Lung microvascular endothelial cell (primary cell): Measurements from ENCODE around the gene RNASE12. TPM values are rescaled to one million over a fixed set of nuclear protein-coding genes. Genes with fewer than 3 reads are reported as not detected.
A peak's percentile ranks its signal among the peaks of the same experiment; 100 is the strongest.
"Not testable (repeated sequence)": the region's sequence is repeated elsewhere in the genome, so short reads cannot be mapped to it uniquely, and the experiment has no call there.

Source experiments
- DNase-seq, 2 donors: peaks; one replicate each; pipeline versions ENCODE4 v3.0.0 to v3.0.0-alpha.2; 2010; ENCODE audit warnings: low read depth in 2 of 2
- total RNA-seq: library from RNA; depleted of rRNA; stranded (reverse); fragments of >200 nt; gene quantifications from 2 replicates; pipeline ENCODE4 v1.2.1, GENCODE V29; 2014

Gene RNASE12, protein sequence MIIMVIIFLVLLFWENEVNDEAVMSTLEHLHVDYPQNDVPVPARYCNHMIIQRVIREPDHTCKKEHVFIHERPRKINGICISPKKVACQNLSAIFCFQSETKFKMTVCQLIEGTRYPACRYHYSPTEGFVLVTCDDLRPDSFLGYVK
- not detected in 2 replicates for total RNA-seq

DNA sequence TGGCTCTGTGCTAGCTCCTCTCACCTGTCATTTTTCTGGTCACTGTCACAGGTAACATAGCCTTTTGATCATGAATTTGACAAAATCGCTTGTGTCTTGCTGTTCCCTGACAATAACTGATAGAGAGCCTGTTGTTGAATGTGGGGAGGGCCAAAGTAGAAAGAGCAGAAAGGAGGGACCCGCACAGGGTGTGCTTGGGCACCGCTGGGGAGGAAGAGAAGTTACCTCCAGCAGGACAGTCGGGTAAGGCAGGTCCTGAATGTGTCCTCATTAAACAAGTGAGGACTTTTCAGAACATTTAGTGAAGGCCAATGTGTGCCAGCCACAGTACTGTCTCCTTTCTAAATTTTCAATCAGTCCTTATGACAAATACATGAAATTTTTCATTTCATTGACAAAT, at the start of gene RNASE12:
TSS of gene RNASE12 (minus strand) at position 142 of the 400 bp plus-strand sequence. CDS start 653 bp downstream, outside the sequence.
- DNase-seq = no peak

GRCh38 chr14:20632831-20633691, 41.9 kb upstream of the RNASE12 start:
- DNase-seq = peak; percentile 28 to 62

DNA sequence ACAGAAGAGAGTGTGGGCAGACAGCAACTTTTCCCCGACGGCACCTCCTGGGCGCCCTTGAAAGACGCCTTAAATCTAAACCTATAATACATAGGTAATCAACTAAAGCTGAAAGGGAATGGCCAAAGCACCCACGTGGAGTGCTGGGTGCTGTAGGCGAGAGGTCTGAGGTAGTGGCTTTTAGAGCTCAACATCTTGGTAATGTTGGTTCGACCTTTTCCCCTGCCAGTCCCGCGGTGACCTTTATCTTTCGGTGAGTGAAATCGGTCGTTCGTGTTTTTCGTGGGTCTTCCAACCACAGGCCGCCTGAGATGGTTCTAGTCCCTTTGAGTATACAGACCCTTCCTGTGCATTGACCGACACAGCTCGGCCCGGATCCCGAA, 41.3 kb upstream of the RNASE12 start:
- DNase-seq = no peak

DNA sequence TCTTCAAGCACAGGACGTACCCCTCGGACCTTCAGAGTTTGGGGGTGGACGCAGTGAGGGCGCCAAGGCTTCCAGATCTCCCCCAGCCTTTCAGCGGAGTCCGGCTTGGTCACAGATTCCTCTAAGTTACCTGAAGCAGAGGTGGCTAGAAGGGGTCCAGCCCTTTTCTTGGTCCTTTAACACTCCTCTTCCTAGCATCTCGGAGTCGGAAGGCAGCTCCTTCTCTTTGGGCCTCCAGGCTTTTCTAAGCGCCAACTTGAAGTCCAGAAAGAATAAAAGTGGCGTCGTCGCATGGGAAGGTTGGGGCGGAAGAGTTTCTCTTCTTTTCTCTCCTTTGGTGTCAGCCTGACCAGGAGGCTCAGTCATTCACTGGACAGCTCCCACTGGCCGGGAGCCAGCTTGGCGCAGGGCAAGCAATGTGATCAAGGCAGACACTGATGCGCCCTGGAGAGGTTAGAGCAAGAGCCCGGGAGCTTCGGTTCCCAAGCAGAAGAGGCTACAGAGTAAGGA, 40.8 kb upstream of the RNASE12 start:
- peak; percentile 66 to 73 for DNase-seq

- DNase-seq = peak; percentile 52 to 58
Measured at GRCh38 chr14:20631023-20631879, 40.1 kb upstream of the RNASE12 start.

- peak in 1 of 2 donors; percentile 20 for DNase-seq
Measured at GRCh38 chr14:20630340-20631022, 39.3 kb upstream of the RNASE12 start.

DNA sequence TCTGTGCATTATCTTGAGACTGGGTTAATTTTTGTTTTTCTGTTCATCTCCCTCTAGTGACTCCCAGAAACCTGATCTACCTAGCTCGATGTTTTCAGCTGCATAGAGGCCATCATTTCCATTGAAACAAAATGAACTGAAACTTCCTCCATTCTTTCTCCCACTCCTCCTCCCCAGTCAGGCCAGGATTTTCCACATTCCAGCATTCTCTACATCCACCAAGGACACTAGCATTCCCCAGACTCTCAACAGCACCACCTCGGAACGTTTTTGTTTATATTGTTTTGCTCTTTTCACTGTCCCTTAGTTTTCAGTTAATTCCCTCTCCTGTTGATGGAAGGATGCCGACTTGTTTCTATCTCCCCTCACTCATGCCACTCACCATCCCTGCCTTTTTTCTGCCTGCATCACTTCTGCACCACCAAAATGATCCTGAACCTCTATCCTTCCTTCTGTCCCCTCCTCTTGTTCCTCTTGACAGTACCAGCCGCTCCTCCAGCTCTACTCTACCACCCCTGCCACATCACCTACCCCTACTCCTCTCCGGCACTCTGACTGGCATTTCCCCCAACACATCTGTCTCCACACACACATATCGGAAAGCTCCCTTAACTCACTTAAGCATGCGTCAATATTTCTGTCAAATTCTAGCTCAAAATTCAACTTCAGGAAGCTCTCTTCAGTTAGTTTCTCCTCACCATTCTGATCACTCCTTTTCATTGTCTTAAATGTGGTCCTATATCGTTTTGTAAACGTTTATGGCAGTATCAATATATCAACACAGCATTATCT, 37.1 kb upstream of the RNASE12 start:
- no peak for DNase-seq

DNA sequence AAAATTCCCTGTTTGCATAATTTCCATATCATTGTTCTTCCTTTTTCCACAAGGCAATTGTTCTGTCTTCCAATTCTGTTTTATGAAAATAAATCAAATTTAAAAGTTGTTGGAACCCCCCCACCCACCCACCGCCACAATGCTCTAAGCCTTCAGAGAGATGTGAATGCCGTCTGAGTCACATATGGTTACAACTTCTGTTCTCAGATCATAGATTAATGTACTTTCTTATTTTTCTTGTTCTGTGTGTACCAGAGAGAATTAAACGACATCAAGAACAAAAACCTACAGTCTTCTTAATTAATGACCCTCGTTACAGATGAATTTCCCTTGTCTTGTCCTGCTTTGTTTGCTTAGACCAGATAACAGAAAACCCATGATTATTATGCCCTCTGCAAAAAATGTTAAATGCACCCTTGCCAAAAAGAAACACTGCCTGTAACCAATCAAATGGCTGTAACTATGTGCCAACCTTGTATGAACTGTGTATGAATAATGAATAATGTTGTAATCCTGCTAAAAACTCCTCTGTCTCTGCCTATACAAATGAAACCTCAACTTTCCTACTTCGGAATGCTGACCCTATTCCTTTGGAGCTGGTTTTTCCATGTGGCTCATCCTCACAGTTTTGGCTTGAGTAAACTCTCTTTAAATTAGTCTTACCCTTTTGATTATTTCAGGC, 36.3 kb upstream of the RNASE12 start:
- DNase-seq = no peak

DNA sequence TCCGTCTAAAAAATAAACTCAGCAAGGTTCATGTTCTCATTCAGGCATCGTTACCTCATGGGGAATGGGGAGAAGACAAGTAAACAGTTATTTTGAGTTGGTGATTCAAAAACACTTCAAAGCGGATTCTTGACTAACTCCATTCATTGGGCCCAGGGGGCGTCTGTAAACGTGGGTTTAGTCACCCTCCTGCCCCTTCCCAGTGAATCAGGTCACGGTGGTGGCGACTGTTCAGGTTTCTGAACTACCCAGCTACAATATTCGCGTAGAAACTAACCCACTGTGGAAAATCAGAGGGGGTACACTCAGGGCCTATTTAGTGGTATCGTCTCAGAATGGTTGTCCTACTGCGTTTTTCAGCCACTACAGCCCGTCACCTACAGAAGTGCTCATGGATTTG, 35.1 kb upstream of the RNASE12 start:
- DNase-seq = no peak

DNA sequence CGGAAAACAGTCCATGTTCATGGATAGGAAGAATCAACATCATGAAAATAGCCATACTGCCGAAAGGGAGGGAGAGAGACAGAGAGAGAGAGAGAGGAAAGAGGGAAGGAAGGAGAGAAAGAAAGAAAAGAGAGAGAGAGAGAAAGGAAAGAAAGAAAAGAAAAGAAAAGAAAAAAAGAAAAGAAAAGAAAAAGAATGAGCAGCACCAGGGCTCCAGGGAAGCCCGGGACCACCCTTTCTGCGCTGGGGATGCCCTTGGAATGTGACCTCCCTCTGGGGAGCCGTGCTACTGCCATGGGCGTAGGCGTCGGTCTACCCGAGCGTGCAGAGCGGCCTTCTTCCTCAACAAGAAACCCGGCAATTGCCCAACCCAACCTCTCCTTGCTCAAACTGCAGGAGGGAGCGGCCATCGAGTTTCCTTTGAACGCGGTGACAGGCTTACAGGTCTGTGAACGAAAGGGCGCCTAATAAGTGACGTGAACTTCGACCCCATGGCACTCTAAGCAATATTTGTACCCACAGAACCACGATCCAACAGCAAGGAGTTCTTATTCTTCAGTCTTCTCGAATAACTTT, 33.4 kb upstream of the RNASE12 start:
- DNase-seq = peak in 1 of 2 donors; percentile 29

GRCh38 chr14:20623798-20624197, 32.6 kb upstream of the RNASE12 start:
- peak in 1 of 2 donors; percentile 36 for DNase-seq

- DNase-seq = no peak
Measured at GRCh38 chr14:20622816-20623291, 31.7 kb upstream of the RNASE12 start.

- no peak for DNase-seq
Measured at GRCh38 chr14:20620798-20621478, 29.8 kb upstream of the RNASE12 start.

DNA sequence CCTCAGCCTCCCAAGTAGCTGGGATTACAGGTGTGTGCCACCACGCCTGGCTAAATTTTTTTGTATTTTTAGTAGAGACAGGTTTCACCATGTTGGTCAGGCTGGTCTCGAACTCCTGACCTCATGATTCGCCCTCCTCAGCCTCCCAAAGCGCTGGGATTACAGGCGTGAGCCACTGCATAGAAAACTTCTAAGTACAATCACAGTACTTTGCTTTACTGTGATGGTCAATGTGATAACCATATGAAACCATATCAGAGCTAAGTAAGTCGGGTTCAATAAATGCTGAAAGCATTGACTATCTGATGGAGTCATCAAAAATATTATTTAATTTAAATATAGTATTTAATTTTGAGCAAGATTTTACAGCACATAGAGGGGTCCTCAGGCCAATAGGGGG, 28.5 kb upstream of the RNASE12 start:
- DNase-seq = not testable (repeated sequence)

- peak in 1 of 2 donors; percentile 27 for DNase-seq
Measured at GRCh38 chr14:20618271-20618749, 27.1 kb upstream of the RNASE12 start.

- peak in 1 of 2 donors; percentile 59 for DNase-seq
Measured at GRCh38 chr14:20617138-20618003, 26.2 kb upstream of the RNASE12 start.

DNA sequence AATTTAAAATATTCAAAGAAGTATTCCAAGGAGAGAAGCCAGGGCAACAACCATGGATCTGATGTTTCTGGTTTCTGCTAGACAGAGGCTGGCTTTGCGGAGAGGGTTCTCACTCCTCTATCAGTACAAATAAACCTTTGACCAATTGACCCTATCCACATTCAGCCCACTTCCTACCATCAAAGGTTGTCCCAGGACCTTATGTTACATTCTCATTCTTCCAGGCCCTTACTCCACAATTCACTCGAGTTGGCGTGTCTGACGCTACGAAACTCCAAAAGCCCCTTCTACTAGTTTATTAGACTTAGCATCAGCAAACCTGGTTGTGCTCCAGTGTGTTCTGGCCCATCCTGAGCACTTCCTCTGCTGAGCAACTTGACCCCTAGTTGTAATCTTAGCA, 24.8 kb upstream of the RNASE12 start:
- DNase-seq = no peak
